CD14-positive monocyte (primary cell): Measurements from ENCODE around the gene QSOX1. TPM values are rescaled to one million over a fixed set of nuclear protein-coding genes. Genes with fewer than 3 reads are reported as not detected.

Source experiments
- DNase-seq, 3 donors: peaks; one replicate each; pipeline ENCODE4 v3.0.0-alpha.2; 2011 to 2022
- H2AFZ ChIP-seq: 2 replicates; pipeline ENCODE4 v1.6.0; 2012; ENCODE audit warnings: mild to moderate bottlenecking, low read depth, low read length, inconsistent platforms; ENCODE audit not compliant: insufficient read depth, poor library complexity, severe bottlenecking
- H3K27ac ChIP-seq, 2 donors: 1 replicate in 1 of 2; 2 replicates in 1 of 2; pipeline ENCODE4 v1.5.1; 2012 to 2013; ENCODE audit warnings: low read length in 2 of 2, control low read depth in 1 of 2, inconsistent platforms in 1 of 2, low read depth in 1 of 2, mild to moderate bottlenecking in 1 of 2
- H3K27me3 ChIP-seq, 2 donors: one replicate each; pipeline versions ENCODE4 v1.6.0 to v1.6.1; 2011 to 2013; ENCODE audit warnings: low read length in 2 of 2; ENCODE audit not compliant: control insufficient read depth in 2 of 2, insufficient read depth in 2 of 2
- H3K36me3 ChIP-seq, 2 donors: replicated peaks in 1 of 2; 1 replicate in 1 of 2; 2 replicates in 1 of 2; pipeline versions ENCODE4 v1.5.1 to v1.6.1; 2012 to 2013; ENCODE audit warnings: low read length in 2 of 2, control low read depth in 1 of 2, inconsistent platforms in 1 of 2, mild to moderate bottlenecking in 1 of 2; ENCODE audit not compliant: insufficient read depth in 2 of 2, control insufficient read depth in 1 of 2
- H3K4me1 ChIP-seq, 2 donors: 1 replicate in 1 of 2; 2 replicates in 1 of 2; pipeline versions ENCODE4 v1.5.1 to v1.6.1; 2012 to 2013; ENCODE audit warnings: low read length in 2 of 2, control low read depth in 1 of 2, inconsistent platforms in 1 of 2, mild to moderate bottlenecking in 1 of 2, moderate library complexity in 1 of 2; ENCODE audit not compliant: insufficient read depth in 2 of 2, control insufficient read depth in 1 of 2
- H3K4me2 ChIP-seq: replicated peaks from 2 replicates; pipeline ENCODE3; 2012; ENCODE audit warnings: low read length, moderate library complexity, mild to moderate bottlenecking; ENCODE audit not compliant: poor library complexity, severe bottlenecking; ENCODE audit errors: extremely low read depth
- H3K4me3 ChIP-seq, 3 experiments: fragments of 200-600 bp in 1 of 3; sonication (generic) in 1 of 3; replicated peaks in 1 of 3; 1 replicate in 2 of 3; 2 replicates in 1 of 3; pipeline ENCODE4 v1.5.1; 2011 to 2013; ENCODE audit warnings: low read length in 3 of 3, mild to moderate bottlenecking in 3 of 3, control low read depth in 2 of 3, low read depth in 2 of 3, inconsistent platforms in 1 of 3, moderate library complexity in 1 of 3
- H3K79me2 ChIP-seq: 2 replicates; pipeline ENCODE4 v1.6.0; 2012; ENCODE audit warnings: mild to moderate bottlenecking, control low read depth, inconsistent platforms, low read length, moderate library complexity; ENCODE audit not compliant: insufficient read depth
- H3K9ac ChIP-seq: 2 replicates; pipeline ENCODE4 v1.6.0; 2017; ENCODE audit warnings: low read length, mild to moderate bottlenecking; ENCODE audit not compliant: insufficient read depth, poor library complexity, severe bottlenecking
- H3K9me3 ChIP-seq, 2 donors: replicated peaks in 1 of 2; 1 replicate in 1 of 2; 2 replicates in 1 of 2; pipeline versions ENCODE4 v1.5.1 to v1.6.1; 2012 to 2013; ENCODE audit warnings: low read length in 2 of 2, control low read depth in 1 of 2; ENCODE audit not compliant: control insufficient read depth in 1 of 2, insufficient read depth in 1 of 2
- H4K20me1 ChIP-seq: 2 replicates; pipeline ENCODE4 v1.6.0; 2012; ENCODE audit warnings: mild to moderate bottlenecking, low read length, control low read depth, moderate library complexity; ENCODE audit not compliant: insufficient read depth
- H3K27ac Mint-ChIP-seq, 7 donors: one replicate each; pipeline ENCODE4 v1.8.0; 2020; ENCODE audit warnings: mild to moderate bottlenecking in 7 of 7, mixed read lengths in 7 of 7, moderate library complexity in 6 of 7, inconsistent platforms in 2 of 7
- H3K27me3 Mint-ChIP-seq, 3 donors: one replicate each; pipeline ENCODE4 v1.8.0; 2021 to 2022; ENCODE audit warnings: low read depth in 3 of 3, mild to moderate bottlenecking in 3 of 3, mixed read lengths in 3 of 3, moderate library complexity in 3 of 3, inconsistent platforms in 1 of 3
- H3K36me3 Mint-ChIP-seq, 2 donors: one replicate each; pipeline ENCODE4 v1.8.0; 2020; ENCODE audit warnings: mixed read lengths in 2 of 2, inconsistent platforms in 1 of 2, mild to moderate bottlenecking in 1 of 2
- H3K4me1 Mint-ChIP-seq: one replicate; pipeline ENCODE4 v1.8.0; 2020; ENCODE audit warnings: mild to moderate bottlenecking, mixed read lengths
- H3K4me3 Mint-ChIP-seq, 2 donors: one replicate each; pipeline ENCODE4 v1.8.0; 2020; ENCODE audit warnings: mild to moderate bottlenecking in 2 of 2, mixed read lengths in 2 of 2, moderate library complexity in 1 of 2
- H3K9me3 Mint-ChIP-seq, 7 donors: one replicate each; pipeline ENCODE4 v1.8.0; 2020 to 2022; ENCODE audit warnings: mixed read lengths in 7 of 7, mild to moderate bottlenecking in 6 of 7, moderate library complexity in 6 of 7, inconsistent platforms in 2 of 7
- WGBS: methylation state at CpG from one replicate; pipeline ENCODE4 v1.1.5; 2013; ENCODE audit warnings: missing lambda C conversion rate; ENCODE audit not compliant: insufficient coverage; 5-methylcytosine and 5-hydroxymethylcytosine counted together
- intact Hi-C, 2 donors: fragments of 100-400 bp; cut with micrococcal nuclease; formaldehyde crosslinking; loops; one replicate each; pipeline versions ENCODE4 v1.15.0 to v1.15.1; 2023
- polyA plus RNA-seq, 3 donors: library from polyadenylated mRNA; depleted of rRNA in 1 of 3; unstranded in 2 of 3; stranded (reverse) in 1 of 3; fragments of 300-500 nt in 2 of 3; fragments of >200 nt in 1 of 3; fragmentation: Illumina TruSeq in 2 of 3; gene quantifications; 1 replicate in 2 of 3; 2 replicates in 1 of 3; pipeline ENCODE4 v1.2.3, GENCODE V29; 2012 to 2021
- TF ChIP-seq, protein P1 (sequence below): fragments of 200-600 bp; IDR thresholded peaks from one replicate; pipeline ENCODE4 v1.8.0; 2022; ENCODE audit warnings: antibody characterized with exemption, mild to moderate bottlenecking

The QSOX1 gene
- polyA plus RNA-seq, 3 donors = 34.5 to 86.5 (median 35.8) TPM

DNA sequence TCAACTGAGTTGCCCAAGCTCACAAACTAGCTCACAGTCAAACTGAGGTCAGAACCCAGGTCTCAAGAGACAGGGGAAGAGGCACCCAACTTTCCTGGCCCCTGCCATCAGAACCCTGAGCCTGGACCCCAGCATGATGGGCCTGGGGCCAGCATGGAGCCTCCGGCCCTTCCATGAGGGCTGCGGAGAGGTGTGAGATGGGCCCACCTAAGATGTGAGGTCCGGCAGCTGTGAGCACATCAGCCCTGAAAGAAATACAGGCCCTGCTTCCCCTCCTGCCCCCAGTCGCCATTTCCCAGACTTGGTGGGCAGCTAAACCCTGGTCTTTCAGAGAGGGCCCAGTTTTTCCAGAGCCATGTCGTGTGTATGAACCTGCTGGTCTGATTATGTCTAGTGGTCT is 30.6 kb downstream of the QSOX1 start:
- Histone ChIP-seq H3K4me1 (no peaks in the 10 kb centered on the region), H4K20me1 (no peaks in the 10 kb centered on the region), H2AFZ (no peak overlapping the region), H3K36me3 (peaks cover 90 to 98% of the 10 kb centered on the region in 2 donors), H3K4me3 (no peak overlapping the region), H3K27me3 (no peaks in the 10 kb centered on the region), H3K4me2 (no peak overlapping the region), H3K79me2 (no peaks in the 10 kb centered on the region), H3K9me3 (no peaks in the 10 kb centered on the region), H3K27ac (no peak overlapping the region), H3K9ac (no peak overlapping the region)
- Mint-ChIP-seq H3K4me3 (no peak overlapping the region), H3K27ac (no peak overlapping the region), H3K9me3 (no peaks in the 10 kb centered on the region), H3K27me3 (peaks cover 0 to 2% (median 0%) of the 10 kb centered on the region in 3 donors), H3K4me1 (no peaks in the 10 kb centered on the region), H3K36me3 (peaks cover 91 to 100% of the 10 kb centered on the region in 2 donors)
- WGBS = 100% methylated on average over 5 of the region's 5 CpGs
- DNase-seq = no peak
- intact Hi-C loops = no loop called here
- TF ChIP-seq, protein P1, sequence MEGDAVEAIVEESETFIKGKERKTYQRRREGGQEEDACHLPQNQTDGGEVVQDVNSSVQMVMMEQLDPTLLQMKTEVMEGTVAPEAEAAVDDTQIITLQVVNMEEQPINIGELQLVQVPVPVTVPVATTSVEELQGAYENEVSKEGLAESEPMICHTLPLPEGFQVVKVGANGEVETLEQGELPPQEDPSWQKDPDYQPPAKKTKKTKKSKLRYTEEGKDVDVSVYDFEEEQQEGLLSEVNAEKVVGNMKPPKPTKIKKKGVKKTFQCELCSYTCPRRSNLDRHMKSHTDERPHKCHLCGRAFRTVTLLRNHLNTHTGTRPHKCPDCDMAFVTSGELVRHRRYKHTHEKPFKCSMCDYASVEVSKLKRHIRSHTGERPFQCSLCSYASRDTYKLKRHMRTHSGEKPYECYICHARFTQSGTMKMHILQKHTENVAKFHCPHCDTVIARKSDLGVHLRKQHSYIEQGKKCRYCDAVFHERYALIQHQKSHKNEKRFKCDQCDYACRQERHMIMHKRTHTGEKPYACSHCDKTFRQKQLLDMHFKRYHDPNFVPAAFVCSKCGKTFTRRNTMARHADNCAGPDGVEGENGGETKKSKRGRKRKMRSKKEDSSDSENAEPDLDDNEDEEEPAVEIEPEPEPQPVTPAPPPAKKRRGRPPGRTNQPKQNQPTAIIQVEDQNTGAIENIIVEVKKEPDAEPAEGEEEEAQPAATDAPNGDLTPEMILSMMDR = no peak

- Histone ChIP-seq H3K36me3 (peaks cover 98 to 99% of the 10 kb centered on the region in 2 donors), H2AFZ (no peak overlapping the region), H3K27me3 (no peaks in the 10 kb centered on the region), H3K4me3 (no peak overlapping the region), H3K9ac (no peak overlapping the region), H4K20me1 (no peaks in the 10 kb centered on the region), H3K27ac (no peak overlapping the region), H3K4me2 (no peak overlapping the region), H3K79me2 (no peaks in the 10 kb centered on the region), H3K4me1 (no peaks in the 10 kb centered on the region), H3K9me3 (no peaks in the 10 kb centered on the region)
- Mint-ChIP-seq H3K4me3 (no peak overlapping the region), H3K27ac (peak overlapping the region in 2 of 7 donors; percentile 1 to 7), H3K9me3 (no peaks in the 10 kb centered on the region), H3K36me3 (peaks cover 95 to 100% of the 10 kb centered on the region in 2 donors), H3K27me3 (peaks cover 0 to 2% (median 0%) of the 10 kb centered on the region in 3 donors), H3K4me1 (no peaks in the 10 kb centered on the region)
- WGBS = 99% methylated on average over 8 of the region's 9 CpGs
- TF ChIP-seq, protein P1 = no peak
- intact Hi-C loops = no loop called here
- no peak for DNase-seq
These were observed 31.4 kb downstream of the QSOX1 start for GRCh38 chr1:180185971-180186645.
